Body of pancreas (tissue), 4 donors: ENCODE measurements around the gene LEP.

Experiments used
- POLR2A ChIP-seq, 3 donors: fragments of 450-650 bp; IDR thresholded peaks; one replicate each; pipeline ENCODE4 v1.6.1; 2016; ENCODE audit warnings: antibody characterized with exemption in 3 of 3, mild to moderate bottlenecking in 2 of 3
- TF ChIP-seq, protein P1 (sequence below), 7 experiments: fragments of 450-650 bp in 4 of 7; fragments of 200-600 bp in 3 of 7; sonication (generic) in 3 of 7; IDR thresholded peaks; one replicate each; pipeline ENCODE4 v1.5.1; 2016 to 2019; ENCODE audit warnings: antibody characterized with exemption in 7 of 7

DNA sequence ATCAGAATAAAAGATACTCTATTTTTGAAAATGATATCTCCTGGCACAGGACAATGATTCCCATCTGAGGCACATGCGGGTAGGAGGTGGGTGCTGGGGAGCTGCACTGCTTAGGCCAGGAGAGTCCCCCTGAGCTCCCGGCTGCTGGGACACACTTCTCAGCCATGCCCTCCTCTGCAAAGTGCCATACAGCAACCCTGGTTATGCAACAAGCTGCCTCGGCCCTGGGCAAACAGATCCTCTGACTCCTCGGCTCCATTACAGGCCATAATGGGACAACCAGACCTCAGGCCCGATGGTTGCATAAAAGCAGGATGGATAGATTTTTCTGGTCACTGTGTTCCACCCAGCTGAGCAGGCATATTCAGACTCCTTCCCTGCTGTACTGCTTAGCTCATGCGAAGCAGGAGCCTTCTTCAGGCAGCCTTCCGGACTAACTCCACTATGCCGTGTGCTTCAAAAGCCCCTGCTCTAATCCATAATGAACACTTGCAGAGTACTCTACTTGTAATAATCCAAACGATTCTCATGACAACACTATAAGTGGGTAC, 6.5 kb upstream of the LEP start:
- TF ChIP-seq, protein P1, sequence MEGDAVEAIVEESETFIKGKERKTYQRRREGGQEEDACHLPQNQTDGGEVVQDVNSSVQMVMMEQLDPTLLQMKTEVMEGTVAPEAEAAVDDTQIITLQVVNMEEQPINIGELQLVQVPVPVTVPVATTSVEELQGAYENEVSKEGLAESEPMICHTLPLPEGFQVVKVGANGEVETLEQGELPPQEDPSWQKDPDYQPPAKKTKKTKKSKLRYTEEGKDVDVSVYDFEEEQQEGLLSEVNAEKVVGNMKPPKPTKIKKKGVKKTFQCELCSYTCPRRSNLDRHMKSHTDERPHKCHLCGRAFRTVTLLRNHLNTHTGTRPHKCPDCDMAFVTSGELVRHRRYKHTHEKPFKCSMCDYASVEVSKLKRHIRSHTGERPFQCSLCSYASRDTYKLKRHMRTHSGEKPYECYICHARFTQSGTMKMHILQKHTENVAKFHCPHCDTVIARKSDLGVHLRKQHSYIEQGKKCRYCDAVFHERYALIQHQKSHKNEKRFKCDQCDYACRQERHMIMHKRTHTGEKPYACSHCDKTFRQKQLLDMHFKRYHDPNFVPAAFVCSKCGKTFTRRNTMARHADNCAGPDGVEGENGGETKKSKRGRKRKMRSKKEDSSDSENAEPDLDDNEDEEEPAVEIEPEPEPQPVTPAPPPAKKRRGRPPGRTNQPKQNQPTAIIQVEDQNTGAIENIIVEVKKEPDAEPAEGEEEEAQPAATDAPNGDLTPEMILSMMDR (IDR thresholded peaks at IDR 0.05): no peak
- no peak for TF ChIP-seq POLR2A (IDR thresholded peaks at IDR 0.05)
